Posterior cingulate gyrus (tissue), 11 donors: ENCODE results near the gene ZDHHC5.
"Not testable (repeated sequence)": the region's sequence is repeated elsewhere in the genome, so short reads cannot be mapped to it uniquely, and the experiment has no call there.

ENCODE experiments used
- DNase-seq, 10 donors: peaks; one replicate each; pipeline versions ENCODE4 v3.0.0 to v3.0.0-alpha.2; 2020 to 2021; ENCODE audit warnings: mixed read lengths in 3 of 10
- intact Hi-C: fragments of 100-400 bp; cut with DNase I; formaldehyde crosslinking; loops from one replicate; pipeline ENCODE4 v1.15.1; 2023

Gene ZDHHC5

DNA sequence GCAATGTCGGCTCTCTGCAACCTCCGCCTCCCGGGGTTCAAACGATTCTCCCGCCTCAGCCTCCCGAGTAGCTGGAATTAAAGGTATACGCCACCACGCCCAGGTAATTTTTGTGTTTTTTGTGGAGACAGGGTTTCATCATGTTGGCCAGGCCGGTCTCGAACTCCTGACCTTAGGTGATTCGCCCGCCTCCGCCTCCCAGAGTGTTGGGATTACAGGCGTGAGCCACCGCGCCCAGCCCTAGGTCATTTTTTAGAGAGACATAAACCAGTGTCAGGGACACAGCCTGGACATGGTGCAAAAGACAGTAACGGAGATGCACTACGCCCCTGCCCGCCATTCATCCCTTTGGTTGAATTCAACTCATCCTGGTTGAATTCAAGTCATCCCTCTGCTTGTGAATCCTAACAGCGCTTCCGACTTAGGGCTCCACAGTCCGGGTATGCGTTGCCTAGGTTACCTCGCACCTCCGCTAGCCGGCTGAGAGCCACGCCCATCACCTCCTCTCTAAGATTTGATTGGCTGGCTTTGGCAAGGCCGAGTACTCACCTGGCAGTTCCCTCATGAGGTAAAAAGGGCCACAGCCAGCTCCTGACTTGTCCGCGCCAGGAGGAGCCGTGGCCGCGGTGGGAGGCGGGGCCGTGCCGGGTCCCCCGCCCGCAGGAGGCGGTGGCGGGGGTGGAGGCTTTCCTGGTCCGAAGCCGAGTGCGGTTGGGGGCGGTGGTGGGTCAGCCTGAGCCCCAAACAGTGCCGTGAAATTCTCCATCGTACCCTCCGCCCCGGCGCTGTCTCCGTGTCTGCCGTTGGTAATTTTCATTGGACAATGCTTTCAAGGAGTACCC lies 43.7 kb downstream of the ZDHHC5 start, which contains the start of gene MED19:
TSS of gene MED19 (minus strand) at position 802 of the 842 bp plus-strand sequence. CDS start at position 766, 36 bp downstream.
- DNase-seq = peak in 8 of 10 donors; percentile 53 to 97 (median 82)
- intact Hi-C loops = loop anchor here (2.0 to 5.0 kb wide), 4 partner anchors 29 to 89 kb away; partner anchors contain the start of genes CTNND1 and SELENOH

DNA sequence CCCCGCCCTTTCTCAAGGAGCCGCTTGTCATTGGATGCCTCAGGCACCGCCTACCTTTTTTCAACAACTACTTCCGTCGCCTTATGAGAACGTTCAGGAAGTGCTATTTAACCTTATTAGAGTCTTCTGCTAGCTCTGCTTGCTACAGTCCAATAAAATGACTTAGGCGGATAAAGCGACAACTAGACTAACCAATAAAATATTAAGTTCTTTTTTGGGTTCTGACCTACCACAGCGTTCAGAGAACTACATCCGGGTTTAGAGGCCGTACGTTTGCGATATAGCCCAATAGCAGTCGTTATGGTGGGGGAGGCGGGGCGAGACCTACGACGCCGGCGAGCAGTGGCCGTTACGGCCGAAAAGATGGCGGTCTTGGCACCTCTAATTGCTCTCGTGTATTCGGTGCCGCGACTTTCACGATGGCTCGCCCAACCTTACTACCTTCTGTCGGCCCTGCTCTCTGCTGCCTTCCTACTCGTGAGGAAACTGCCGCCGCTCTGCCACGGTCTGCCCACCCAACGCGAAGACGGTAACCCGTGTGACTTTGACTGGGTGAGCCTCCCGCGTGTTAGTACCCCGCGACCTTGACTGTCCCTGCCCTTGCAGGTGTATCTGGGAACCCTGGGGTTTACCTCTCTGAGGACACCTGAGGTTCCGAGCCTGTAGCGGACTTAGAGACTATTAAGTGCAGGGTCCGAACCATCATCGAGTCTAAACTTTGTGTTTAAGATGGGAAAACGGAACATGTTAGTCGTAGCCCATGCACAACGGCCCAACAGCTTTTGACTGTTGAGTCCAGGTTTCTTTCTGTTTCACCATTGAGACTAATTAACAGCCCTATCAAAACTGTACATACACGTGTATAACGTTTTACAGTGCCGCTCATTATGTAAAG lies 44.6 kb downstream of the ZDHHC5 start, which contains the start of gene TMX2:
TSS of gene TMX2 (plus strand) at position 338 of the 895 bp plus-strand sequence. CDS start at position 364, 26 bp downstream.
- peak; percentile 88 to 99 (median 91) for DNase-seq
- intact Hi-C loops = loop anchor here (2.0 to 5.0 kb wide), 3 partner anchors 28 to 50 kb away; partner anchors contain the start of genes CTNND1 and SELENOH

DNA sequence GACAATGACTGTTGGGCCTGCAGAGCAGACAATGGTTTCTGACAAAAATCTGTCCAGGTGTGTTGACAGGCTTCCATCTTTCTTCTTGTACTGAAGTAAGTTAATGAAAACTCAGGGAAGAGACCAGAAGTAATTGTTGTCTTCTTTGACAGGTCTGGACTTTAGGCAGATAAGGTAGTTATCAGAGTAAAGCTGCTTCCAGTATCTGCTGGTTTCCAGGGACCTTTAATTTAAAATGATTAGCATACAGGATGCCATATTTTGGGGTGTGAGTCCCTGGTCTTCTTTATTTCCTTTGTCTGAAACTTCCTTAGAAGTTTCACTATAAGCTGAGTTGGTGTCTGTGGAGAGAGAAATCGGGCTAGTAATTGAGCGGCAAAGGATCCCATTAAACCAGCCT lies 45.9 kb downstream of the ZDHHC5 start:
- no peak for DNase-seq
- intact Hi-C loops = loop anchor here (2.0 to 5.0 kb wide), 3 partner anchors 27 to 48 kb away; partner anchors contain the start of genes CTNND1 and SELENOH

DNA sequence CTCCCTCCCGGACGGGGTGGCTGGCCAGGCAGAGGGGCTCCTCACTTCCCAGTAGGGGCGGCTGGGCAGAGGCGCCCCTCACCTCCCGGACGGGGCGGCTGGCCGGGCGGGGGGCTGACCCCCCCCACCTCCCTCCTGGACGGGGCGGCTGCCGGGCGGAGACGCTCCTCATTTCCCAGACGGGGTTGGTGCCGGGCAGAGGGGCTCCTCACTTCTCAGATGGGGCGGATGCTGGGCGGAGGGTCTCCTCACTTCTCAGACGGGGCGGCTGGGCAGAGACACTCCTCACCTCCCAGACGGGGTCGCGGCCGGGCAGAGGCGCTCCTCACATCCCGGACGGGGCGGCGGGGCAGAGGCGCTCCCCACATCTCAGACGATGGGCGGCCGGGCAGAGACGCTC lies 48.8 kb downstream of the ZDHHC5 start:
- intact Hi-C loops, DNase-seq: not testable (repeated sequence)

DNA sequence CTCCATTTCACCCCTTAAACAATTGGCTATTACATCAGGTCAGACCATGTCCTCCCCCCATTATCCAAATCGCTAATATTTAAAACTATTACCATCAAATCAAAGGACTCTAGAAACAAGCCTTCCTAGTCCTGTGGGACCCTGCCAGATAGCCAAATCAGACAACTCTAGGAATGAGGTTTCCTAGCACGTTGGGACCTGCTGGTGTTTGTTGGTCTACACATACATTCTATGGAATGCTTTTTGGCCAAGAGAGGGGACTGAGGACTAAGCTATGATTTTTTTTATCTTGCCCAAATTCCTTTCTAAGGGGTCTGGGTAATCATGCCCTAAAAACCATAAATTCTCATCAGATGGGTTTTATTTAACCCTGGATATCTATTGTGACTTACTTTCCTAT lies 59.3 kb downstream of the ZDHHC5 start:
- DNase-seq = no peak
- intact Hi-C loops = no loop called here

DNA sequence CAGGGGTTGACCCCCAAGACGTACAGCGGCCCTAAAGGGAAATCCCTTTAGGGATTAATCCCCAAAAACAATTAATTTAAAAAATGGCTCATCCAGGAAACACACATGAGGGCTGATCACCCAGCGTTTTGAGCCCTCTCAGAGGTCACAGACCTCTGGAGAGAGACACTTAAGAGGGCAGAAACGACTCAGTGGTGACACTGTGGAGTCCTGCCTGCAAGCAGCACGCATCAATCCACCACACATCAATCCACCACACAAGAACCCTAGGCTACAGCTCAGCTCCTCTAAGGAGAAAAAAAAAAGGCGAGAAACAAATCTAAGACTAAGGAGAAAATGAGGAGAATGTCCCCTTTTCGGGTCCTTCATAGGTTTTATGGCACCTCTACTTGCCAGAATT lies 60.9 kb downstream of the ZDHHC5 start:
- intact Hi-C loops = no loop called here
- no peak for DNase-seq

DNA sequence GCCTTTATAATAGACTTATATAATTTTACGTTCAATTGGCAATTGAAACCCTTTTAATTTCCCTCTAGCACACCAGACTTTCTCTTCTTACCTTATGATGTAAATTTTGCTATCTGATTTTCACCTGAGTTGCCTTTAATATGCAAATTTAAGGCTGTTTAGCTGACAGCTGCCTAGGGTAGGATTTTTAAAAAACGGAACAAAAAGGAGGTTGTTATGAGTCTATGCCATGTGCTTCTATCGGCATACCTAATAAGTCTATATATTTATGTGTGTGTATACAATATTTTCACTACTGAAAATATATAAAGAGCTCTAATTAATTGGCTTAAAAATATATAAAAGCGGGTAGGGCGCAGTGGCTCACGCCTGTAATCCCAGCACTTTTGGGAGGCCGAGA lies 61.6 kb downstream of the ZDHHC5 start:
- intact Hi-C loops = no loop called here
- no peak for DNase-seq

DNA sequence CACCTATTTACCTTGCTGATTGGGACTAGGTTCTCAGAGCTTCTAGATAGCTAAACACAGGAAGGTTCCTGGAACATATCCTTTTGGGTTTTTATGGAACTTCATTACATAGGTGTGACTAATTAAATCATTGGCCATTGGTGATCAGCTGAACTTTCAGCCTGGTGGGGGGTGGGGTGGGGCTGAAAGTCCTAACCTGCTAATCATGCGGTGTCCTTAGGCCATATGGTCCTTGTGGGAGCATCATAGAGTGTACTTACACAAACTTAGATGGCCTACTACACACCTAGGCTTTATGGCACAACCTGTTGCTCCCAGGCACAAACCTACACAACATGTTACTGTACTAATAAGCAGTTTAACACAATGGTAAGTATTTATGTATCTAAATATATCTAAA lies 64.7 kb downstream of the ZDHHC5 start:
- no peak for DNase-seq
- intact Hi-C loops = no loop called here

DNA sequence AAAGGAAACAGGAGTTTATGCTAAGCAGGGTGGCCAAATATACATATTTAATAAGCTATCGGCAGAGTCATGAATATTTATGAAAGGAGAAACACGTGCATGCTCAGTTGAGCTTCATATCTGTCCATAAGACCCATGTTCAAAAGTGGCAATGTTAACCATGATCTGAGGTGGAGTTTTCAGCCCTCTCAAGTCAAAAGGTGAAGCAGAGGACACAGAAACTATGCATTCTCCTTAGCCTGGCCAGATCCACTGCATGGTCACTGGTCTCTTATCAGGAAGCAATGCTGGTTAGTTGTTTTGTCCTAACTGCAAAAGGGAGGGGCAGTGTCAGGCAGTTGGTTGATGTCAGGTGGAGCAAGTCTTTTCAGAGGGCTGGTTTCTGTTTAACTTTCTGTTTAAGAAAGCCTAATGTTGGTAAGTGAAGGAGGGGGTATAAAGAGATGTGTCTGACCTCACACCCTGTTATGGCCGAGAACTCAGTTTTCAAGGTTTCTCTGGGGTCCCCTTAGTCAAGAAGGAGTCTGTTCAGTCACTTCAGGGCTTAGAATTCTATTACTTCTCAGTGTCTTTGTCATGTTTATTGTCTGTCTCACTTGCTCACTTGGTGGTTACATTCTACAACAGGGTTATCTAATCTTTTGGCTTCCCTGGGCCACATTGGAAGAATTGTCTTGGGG lies 67.8 kb downstream of the ZDHHC5 start:
- intact Hi-C loops = no loop called here
- DNase-seq = no peak

DNA sequence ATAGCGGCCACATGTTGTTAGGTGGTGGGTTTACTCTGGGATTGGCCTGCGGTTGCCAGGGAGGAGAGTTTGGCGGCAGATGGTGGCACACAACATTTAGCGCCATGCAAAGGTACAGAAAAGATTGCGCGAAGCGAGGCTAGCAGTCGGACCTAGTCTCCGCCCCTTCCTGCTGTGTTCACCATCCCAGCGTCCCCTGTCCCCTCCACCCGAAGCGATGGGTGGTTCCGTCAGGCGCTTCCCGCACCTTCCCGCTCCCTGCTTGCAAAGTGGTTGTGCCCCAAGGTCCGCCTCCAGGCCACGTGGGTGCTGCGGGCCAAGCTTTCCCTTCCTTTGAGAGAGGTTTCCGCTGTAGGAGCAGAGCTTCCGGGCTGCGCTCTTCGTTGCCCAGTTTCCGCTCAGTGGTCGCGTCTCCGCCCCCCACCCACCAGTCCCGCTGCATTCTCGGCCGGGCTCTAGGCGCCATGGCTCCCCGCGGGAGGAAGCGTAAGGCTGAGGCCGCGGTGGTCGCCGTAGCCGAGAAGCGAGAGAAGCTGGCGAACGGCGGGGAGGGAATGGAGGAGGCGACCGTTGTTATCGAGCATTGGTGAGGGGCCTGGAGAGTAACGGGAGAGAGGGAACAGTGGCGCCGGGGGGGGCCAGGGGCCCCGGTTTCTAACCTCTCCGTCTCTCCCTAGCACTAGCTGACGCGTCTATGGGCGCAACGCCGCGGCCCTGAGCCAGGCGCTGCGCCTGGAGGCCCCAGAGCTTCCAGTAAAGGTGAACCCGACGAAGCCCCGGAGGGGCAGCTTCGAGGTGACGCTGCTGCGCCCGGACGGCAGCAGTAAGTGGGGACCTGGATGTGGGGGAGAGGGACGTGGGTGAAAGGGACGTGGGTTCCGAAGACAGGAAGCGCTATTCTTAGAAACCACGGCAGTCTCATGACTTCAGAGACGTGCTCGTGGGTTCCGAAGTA lies 73.5 kb downstream of the ZDHHC5 start, which contains the start of gene SELENOH:
TSS of gene SELENOH (plus strand) at position 360 of the 955 bp plus-strand sequence. CDS start at position 465, 105 bp downstream.
- peak; percentile 89 to 100 (median 97) for DNase-seq
- intact Hi-C loops = loop anchor here (2.0 kb wide), 1 partner anchor 29 kb away; the partner anchor contains the start of genes MED19 and TMX2

DNA sequence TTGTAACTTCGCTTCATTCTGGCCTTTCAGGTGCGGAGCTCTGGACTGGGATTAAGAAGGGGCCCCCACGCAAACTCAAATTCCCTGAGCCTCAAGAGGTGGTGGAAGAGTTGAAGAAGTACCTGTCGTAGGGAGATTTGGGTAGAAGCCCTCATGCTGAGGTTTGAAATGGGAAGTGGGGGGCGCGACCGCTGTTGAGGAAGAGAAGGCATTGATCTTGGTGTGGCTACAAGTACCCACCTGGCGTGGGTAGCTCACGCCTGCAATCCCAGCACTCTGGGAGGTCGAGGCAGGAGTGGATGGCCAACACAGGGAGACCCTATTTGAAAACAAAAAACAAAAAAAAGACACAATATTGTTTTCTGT lies 74.2 kb downstream of the ZDHHC5 start:
- intact Hi-C loops = no loop called here
- DNase-seq = no peak

DNA sequence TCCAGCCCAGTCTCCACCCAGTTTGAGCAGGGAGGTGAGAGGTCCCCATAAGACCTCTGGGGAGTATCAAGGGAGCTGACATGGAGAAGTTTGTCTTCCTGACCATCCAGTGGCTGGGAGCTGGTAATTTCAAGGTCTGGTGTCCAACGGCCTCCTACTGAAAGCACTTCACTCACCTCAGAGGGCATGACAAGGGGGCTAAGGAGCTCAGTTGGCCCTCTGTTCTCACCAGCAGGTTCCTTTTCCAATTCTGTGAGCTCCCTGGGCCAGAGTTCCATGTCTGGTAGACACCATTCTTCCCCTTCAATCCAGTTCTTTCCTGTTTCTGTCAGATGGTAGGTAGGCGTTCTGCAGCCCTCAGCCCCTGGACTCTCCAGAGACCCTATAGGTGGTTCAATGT lies 76.4 kb downstream of the ZDHHC5 start:
- intact Hi-C loops = no loop called here
- DNase-seq = no peak

DNA sequence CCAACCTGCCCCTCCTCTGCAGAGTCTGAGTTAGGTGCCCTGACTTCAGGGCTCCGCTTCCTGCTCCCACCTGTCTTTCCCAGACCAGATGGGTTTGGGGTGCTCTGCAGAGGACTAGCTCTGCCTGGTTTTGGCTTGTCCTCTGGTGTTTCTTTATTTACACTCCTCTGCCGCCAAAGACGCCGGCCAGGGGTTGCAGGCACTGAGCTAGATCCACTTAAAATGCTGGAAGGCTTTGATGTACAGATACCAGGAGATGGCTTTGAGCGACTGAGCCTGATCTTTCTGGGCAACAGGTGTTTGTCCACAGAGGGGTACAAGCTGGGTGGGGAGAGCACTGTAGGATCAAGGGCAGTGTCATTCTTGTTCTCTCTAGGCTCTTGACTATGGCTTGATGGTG lies 77.3 kb downstream of the ZDHHC5 start:
- intact Hi-C loops = no loop called here
- no peak for DNase-seq

DNA sequence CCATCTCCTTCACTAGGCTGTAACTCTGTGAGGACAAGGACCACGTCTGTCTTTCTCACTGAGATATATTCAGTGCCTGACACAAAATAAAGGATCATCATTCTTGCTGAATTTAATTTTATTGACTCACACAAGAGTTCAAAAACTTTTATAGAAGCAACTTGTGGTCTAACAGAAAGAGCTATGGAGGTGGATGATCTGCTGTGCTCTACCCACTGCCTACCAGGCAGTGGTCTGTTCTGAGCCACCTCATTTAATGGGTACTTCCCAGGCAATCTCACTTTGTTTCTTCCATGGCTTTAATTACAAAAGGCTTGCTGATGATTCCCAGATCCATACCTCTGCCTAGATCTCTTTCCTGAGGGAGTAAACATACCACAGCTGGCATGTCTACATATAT lies 79.0 kb downstream of the ZDHHC5 start:
- DNase-seq = no peak
- intact Hi-C loops = no loop called here
